Measurements from ENCODE around the gene MORN4. TPM values are rescaled to one million over a fixed set of nuclear protein-coding genes. Genes with fewer than 3 reads are reported as not detected.
A peak's percentile ranks its signal among the peaks of the same experiment; 100 is the strongest.

MORN4 gene
- total and polyA plus RNA-seq, 9 of the 15 experiments (the other 6 are each of a cell fraction or from before 2014, with no cell fraction given) = 8.3 to 23.9 (median 11.7) TPM

GRCh38 chr10:97572214-97572989 is 60.9 kb downstream of the MORN4 start, which contains the start of gene ANKRD2 (continued):
- TF ChIP-seq ZFPM2 (CRISPR knock-in tag; IDR thresholded peaks at IDR 0.05) (no peak), ETS2 (tag; IDR thresholded peaks at IDR 0.05; ENCODE audit: borderline replicate concordance, poor library complexity, severe bottlenecking) (no peak), ZNF263 (CRISPR knock-in tag; IDR thresholded peaks at IDR 0.05; ENCODE audit: borderline replicate concordance) (no peak), CEBPB (tag; IDR thresholded peaks at IDR 0.05) (0 out of 2 replicates have a peak, but pooled peaks have one; percentile 12), NR0B1 (IDR thresholded peaks at IDR 0.05; ENCODE audit: partially characterized antibody) (no peak), COPS2 (conservative IDR thresholded peaks at IDR 0.05) (no peak), BRCA1 (IDR thresholded peaks at IDR 0.05) (no peak), BRCA1 (CRISPR knock-in tag; IDR thresholded peaks at IDR 0.05) (no peak), MAZ (CRISPR knock-in tag; conservative IDR thresholded peaks at IDR 0.05 in 1 of 2, IDR thresholded peaks at IDR 0.05 in 1 of 2) (no peak), TFAP4 (CRISPR knock-in tag; IDR thresholded peaks at IDR 0.05; ENCODE audit: borderline replicate concordance) (peak; percentile 53; the same call in 1 of the 2 replicates), RCOR1 (IDR thresholded peaks at IDR 0.05; ENCODE audit: borderline replicate concordance in 1 of 2, low read depth in 2 of 2, low read length in 2 of 2) (peak in 1 of 2 experiments; percentile 13; a peak in 1 of 4 replicates), HDAC1 (IDR thresholded peaks at IDR 0.05) (no peak), HNRNPL (IDR thresholded peaks at IDR 0.05; ENCODE audit: low read depth, low read length) (no peak), ZNF76 (CRISPR knock-in tag; IDR thresholded peaks at IDR 0.05; ENCODE audit: borderline replicate concordance) (no peak), YY1 (IDR thresholded peaks at IDR 0.05; ENCODE audit: borderline replicate concordance in 1 of 3, control insufficient read depth in 1 of 3, extremely low read depth in 1 of 3, insufficient read depth in 3 of 3, insufficient read length in 1 of 3, insufficient replicate concordance in 2 of 3, low read depth in 1 of 3, low read length in 2 of 3) (no peak), NFE2 (IDR thresholded peaks at IDR 0.05; ENCODE audit: low read depth) (peak; percentile 37; the same call in 1 of the 2 replicates), TCF15 (CRISPR knock-in tag; IDR thresholded peaks at IDR 0.05) (no peak), HLTF (IDR thresholded peaks at IDR 0.05) (no peak), RAD21 (CRISPR knock-in tag; conservative IDR thresholded peaks at IDR 0.05 in 1 of 2, IDR thresholded peaks at IDR 0.05 in 1 of 2) (peak; percentile 75 to 86)
